K562 (cell line): Measurements from ENCODE around the gene IL23A. TPM values are rescaled to one million over a fixed set of nuclear protein-coding genes. Genes with fewer than 3 reads are reported as not detected.
A peak's percentile ranks its signal among the peaks of the same experiment; 100 is the strongest.

Source experiments
- CAMTA2 ChIP-seq: fragments of 250-450 bp; sonication (Bioruptor Pico); conservative IDR thresholded peaks from 2 replicates; pipeline ENCODE4 v1.5.1; 2022
- FOXK2 ChIP-seq, 2 experiments: fragments of 450-650 bp; IDR thresholded peaks in 1 of 2; conservative IDR thresholded peaks in 1 of 2; 2 replicates each; pipeline ENCODE4 v1.6.1; 2016; ENCODE audit warnings: low read depth in 2 of 2, mild to moderate bottlenecking in 1 of 2
- MECOM ChIP-seq: fragments of 250-450 bp; sonication (Bioruptor Pico); IDR thresholded peaks from 2 replicates; pipeline ENCODE4 v1.8.0; 2022; ENCODE audit warnings: inconsistent platforms
- NCOA1 ChIP-seq: fragments of 450-650 bp; IDR thresholded peaks from 2 replicates; pipeline ENCODE4 v1.6.1; 2016; ENCODE audit warnings: low read depth
- PHF20 ChIP-seq: fragments of 450-650 bp; IDR thresholded peaks from 2 replicates; pipeline ENCODE4 v1.6.1; 2018; ENCODE audit not compliant: partially characterized antibody
- SOX6 ChIP-seq: fragments of 450-650 bp; IDR thresholded peaks from 2 replicates; pipeline ENCODE4 v1.6.1; 2014; ENCODE audit warnings: mild to moderate bottlenecking
- polyA plus RNA-seq, 8 experiments: library from polyadenylated mRNA; depleted of rRNA in 4 of 8; stranded (reverse) in 5 of 8; unstranded in 3 of 8; fragments of >200 nt; fragmentation: Nextera tagmentation in 2 of 8; fragmentation: Illumina TruSeq in 1 of 8; extraction: Ambion mirVana in 2 of 8; extraction: Trizol in 1 of 8; gene quantifications; 2 replicates each; pipeline versions ENCODE4 v1.2.1 to v1.2.3, GENCODE V29; 2011 to 2014; ENCODE audit warnings: inconsistent platforms in 1 of 8, missing spikeins in 1 of 8
- total RNA-seq, 7 experiments: library from RNA; depleted of rRNA in 6 of 7; stranded (reverse); fragments of >200 nt in 6 of 7; fragmentation: Illumina TruSeq in 2 of 7; extraction: Trizol in 2 of 7; gene quantifications; 2 replicates each; pipeline versions ENCODE4 v1.2.1 to v1.2.3, GENCODE V29; 2011 to 2021; ENCODE audit warnings: low replicate concordance in 1 of 7
- TF ChIP-seq, protein P1 (sequence below): fragments of 450-650 bp; IDR thresholded peaks from 2 replicates; pipeline ENCODE4 v1.6.1; 2016; ENCODE audit warnings: mild to moderate bottlenecking, moderate library complexity
- TF ChIP-seq, protein P2 (sequence below): fragments of 450-650 bp; IDR thresholded peaks from 2 replicates; pipeline ENCODE4 v1.6.1; 2016; ENCODE audit warnings: antibody characterized with exemption
- TF ChIP-seq, protein P3 (sequence below), 2 experiments: fragments of 450-650 bp in 1 of 2; IDR thresholded peaks; 2 replicates each; pipeline ENCODE4 v1.6.1; 2011 to 2017; ENCODE audit warnings: low read depth in 2 of 2, antibody characterized with exemption in 1 of 2, borderline replicate concordance in 1 of 2, low read length in 1 of 2, mild to moderate bottlenecking in 1 of 2, mixed read lengths in 1 of 2; ENCODE audit not compliant: control insufficient read depth in 1 of 2

IL23A gene
- total and polyA plus RNA-seq, 9 of the 15 experiments (the other 6 are each of a cell fraction or from before 2014, with no cell fraction given) = 4.4 to 37.2 (median 9.6) TPM

DNA sequence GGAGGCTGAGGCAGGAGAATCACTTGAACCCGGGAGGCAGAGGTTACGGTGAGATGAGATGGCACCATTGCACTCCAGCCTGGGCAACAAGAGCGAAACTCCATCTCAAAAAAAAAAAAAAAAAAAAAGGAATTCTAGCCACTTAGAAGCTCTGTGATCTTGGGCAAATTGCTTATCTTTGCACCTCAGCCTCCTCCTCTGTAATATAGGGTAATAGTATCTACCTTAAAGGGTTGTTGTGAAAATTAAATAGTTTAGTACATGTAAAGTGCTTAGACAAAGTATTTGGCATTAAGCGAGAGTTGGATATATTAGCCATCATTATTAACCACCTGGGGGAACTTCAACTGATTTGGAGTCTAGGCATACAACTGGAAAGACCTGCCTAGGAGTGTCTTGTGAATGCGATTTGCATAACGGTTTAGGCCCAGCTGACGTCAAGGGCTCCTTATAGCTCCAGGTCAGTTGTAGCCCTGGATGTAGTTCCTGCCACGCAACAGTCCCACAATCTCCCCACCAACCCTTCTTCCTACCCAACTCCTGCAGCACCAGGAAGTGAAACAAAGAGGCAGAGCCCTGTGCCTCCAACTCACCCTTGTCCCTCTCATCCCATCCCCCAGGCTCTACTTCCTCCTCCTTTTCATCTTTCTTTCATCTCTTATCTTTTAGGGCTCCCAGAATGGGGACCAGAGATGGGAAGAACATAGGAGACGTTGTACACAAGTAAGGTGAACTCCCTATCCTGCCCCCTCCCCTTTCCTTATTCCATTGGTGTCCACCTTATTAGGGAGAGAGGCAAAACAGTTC, 2.1 kb upstream of the IL23A start (continued):
- TF ChIP-seq SOX6 = peak; percentile 53
- TF ChIP-seq MECOM (CRISPR knock-in tag) = 0 out of 2 replicates have a peak, but pooled peaks have one; percentile 0
- TF ChIP-seq, protein P1, sequence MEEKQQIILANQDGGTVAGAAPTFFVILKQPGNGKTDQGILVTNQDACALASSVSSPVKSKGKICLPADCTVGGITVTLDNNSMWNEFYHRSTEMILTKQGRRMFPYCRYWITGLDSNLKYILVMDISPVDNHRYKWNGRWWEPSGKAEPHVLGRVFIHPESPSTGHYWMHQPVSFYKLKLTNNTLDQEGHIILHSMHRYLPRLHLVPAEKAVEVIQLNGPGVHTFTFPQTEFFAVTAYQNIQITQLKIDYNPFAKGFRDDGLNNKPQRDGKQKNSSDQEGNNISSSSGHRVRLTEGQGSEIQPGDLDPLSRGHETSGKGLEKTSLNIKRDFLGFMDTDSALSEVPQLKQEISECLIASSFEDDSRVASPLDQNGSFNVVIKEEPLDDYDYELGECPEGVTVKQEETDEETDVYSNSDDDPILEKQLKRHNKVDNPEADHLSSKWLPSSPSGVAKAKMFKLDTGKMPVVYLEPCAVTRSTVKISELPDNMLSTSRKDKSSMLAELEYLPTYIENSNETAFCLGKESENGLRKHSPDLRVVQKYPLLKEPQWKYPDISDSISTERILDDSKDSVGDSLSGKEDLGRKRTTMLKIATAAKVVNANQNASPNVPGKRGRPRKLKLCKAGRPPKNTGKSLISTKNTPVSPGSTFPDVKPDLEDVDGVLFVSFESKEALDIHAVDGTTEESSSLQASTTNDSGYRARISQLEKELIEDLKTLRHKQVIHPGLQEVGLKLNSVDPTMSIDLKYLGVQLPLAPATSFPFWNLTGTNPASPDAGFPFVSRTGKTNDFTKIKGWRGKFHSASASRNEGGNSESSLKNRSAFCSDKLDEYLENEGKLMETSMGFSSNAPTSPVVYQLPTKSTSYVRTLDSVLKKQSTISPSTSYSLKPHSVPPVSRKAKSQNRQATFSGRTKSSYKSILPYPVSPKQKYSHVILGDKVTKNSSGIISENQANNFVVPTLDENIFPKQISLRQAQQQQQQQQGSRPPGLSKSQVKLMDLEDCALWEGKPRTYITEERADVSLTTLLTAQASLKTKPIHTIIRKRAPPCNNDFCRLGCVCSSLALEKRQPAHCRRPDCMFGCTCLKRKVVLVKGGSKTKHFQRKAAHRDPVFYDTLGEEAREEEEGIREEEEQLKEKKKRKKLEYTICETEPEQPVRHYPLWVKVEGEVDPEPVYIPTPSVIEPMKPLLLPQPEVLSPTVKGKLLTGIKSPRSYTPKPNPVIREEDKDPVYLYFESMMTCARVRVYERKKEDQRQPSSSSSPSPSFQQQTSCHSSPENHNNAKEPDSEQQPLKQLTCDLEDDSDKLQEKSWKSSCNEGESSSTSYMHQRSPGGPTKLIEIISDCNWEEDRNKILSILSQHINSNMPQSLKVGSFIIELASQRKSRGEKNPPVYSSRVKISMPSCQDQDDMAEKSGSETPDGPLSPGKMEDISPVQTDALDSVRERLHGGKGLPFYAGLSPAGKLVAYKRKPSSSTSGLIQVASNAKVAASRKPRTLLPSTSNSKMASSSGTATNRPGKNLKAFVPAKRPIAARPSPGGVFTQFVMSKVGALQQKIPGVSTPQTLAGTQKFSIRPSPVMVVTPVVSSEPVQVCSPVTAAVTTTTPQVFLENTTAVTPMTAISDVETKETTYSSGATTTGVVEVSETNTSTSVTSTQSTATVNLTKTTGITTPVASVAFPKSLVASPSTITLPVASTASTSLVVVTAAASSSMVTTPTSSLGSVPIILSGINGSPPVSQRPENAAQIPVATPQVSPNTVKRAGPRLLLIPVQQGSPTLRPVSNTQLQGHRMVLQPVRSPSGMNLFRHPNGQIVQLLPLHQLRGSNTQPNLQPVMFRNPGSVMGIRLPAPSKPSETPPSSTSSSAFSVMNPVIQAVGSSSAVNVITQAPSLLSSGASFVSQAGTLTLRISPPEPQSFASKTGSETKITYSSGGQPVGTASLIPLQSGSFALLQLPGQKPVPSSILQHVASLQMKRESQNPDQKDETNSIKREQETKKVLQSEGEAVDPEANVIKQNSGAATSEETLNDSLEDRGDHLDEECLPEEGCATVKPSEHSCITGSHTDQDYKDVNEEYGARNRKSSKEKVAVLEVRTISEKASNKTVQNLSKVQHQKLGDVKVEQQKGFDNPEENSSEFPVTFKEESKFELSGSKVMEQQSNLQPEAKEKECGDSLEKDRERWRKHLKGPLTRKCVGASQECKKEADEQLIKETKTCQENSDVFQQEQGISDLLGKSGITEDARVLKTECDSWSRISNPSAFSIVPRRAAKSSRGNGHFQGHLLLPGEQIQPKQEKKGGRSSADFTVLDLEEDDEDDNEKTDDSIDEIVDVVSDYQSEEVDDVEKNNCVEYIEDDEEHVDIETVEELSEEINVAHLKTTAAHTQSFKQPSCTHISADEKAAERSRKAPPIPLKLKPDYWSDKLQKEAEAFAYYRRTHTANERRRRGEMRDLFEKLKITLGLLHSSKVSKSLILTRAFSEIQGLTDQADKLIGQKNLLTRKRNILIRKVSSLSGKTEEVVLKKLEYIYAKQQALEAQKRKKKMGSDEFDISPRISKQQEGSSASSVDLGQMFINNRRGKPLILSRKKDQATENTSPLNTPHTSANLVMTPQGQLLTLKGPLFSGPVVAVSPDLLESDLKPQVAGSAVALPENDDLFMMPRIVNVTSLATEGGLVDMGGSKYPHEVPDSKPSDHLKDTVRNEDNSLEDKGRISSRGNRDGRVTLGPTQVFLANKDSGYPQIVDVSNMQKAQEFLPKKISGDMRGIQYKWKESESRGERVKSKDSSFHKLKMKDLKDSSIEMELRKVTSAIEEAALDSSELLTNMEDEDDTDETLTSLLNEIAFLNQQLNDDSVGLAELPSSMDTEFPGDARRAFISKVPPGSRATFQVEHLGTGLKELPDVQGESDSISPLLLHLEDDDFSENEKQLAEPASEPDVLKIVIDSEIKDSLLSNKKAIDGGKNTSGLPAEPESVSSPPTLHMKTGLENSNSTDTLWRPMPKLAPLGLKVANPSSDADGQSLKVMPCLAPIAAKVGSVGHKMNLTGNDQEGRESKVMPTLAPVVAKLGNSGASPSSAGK = peak; percentile 38
- peak; percentile 39 for TF ChIP-seq PHF20
- TF ChIP-seq CAMTA2 (CRISPR knock-in tag) = no peak
- peak; percentile 82 to 90 for TF ChIP-seq FOXK2 (conservative IDR thresholded peaks at IDR 0.05 in 1 of 2, IDR thresholded peaks at IDR 0.05 in 1 of 2; ENCODE audit: low read depth in 2 of 2)
- TF ChIP-seq NCOA1 = peak; percentile 82
- TF ChIP-seq, protein P2, sequence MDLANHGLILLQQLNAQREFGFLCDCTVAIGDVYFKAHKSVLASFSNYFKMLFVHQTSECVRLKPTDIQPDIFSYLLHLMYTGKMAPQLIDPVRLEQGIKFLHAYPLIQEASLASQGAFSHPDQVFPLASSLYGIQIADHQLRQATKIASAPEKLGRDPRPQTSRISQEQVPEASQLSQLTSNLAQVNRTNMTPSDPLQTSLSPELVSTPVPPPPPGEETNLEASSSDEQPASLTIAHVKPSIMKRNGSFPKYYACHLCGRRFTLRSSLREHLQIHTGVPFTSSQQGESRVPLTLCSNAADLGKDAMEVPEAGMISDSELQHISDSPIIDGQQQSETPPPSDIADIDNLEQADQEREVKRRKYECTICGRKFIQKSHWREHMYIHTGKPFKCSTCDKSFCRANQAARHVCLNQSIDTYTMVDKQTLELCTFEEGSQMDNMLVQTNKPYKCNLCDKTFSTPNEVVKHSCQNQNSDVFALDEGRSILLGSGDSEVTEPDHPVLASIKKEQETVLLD = peak; percentile 54; the same call in 1 of the 2 replicates
- TF ChIP-seq, protein P3, sequence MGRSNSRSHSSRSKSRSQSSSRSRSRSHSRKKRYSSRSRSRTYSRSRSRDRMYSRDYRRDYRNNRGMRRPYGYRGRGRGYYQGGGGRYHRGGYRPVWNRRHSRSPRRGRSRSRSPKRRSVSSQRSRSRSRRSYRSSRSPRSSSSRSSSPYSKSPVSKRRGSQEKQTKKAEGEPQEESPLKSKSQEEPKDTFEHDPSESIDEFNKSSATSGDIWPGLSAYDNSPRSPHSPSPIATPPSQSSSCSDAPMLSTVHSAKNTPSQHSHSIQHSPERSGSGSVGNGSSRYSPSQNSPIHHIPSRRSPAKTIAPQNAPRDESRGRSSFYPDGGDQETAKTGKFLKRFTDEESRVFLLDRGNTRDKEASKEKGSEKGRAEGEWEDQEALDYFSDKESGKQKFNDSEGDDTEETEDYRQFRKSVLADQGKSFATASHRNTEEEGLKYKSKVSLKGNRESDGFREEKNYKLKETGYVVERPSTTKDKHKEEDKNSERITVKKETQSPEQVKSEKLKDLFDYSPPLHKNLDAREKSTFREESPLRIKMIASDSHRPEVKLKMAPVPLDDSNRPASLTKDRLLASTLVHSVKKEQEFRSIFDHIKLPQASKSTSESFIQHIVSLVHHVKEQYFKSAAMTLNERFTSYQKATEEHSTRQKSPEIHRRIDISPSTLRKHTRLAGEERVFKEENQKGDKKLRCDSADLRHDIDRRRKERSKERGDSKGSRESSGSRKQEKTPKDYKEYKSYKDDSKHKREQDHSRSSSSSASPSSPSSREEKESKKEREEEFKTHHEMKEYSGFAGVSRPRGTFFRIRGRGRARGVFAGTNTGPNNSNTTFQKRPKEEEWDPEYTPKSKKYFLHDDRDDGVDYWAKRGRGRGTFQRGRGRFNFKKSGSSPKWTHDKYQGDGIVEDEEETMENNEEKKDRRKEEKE (IDR thresholded peaks at IDR 0.05; ENCODE audit: borderline replicate concordance in 1 of 2, control insufficient read depth in 1 of 2, low read depth in 2 of 2, low read length in 1 of 2) = no peak
